Stimulated activated CD8-positive, alpha-beta memory T cell treated with anti-CD3 and anti-CD28 coated beads, Interleukin-15, amount 100 ng/mL, for 4 hours (primary cell): ENCODE data around the gene OR2B6.
"Not testable (repeated sequence)": the region's sequence is repeated elsewhere in the genome, so short reads cannot be mapped to it uniquely, and the experiment has no call there.

Experiments used
- DNase-seq, 2 donors: peaks; one replicate each; pipeline ENCODE4 v3.0.0-alpha.2; 2020; ENCODE audit warnings: low read depth in 2 of 2

Gene OR2B6

GRCh38 chr6:27956941-27957340 is at the start of gene OR2B6:
Gene OR2B6, plus strand, starts transcription at chr6:27957241. Its CDS starts 0 bp downstream, at chr6:27957241.
- no peak for DNase-seq

- DNase-seq: no peak
These were observed 49.0 kb upstream of the OR2B6 start for GRCh38 chr6:27908017-27908416.

- DNase-seq: no peak
These were observed 45.0 kb upstream of the OR2B6 start, which contains the start of gene OR2B2 for GRCh38 chr6:27911956-27912446. Gene OR2B2, minus strand, starts transcription at chr6:27912396. Its CDS starts 77 bp downstream, at chr6:27912319.

- DNase-seq: no peak
These were observed 34.1 kb upstream of the OR2B6 start for GRCh38 chr6:27922949-27923348.

GRCh38 chr6:27924179-27924578 is 32.9 kb upstream of the OR2B6 start:
- DNase-seq: no peak

- not testable (repeated sequence) for DNase-seq
These were observed 29.0 kb upstream of the OR2B6 start for GRCh38 chr6:27928041-27928440.

- not testable (repeated sequence) for DNase-seq
These were observed 27.1 kb upstream of the OR2B6 start for GRCh38 chr6:27929930-27930329.

GRCh38 chr6:27931209-27931608 is 25.8 kb upstream of the OR2B6 start:
- DNase-seq: no peak

GRCh38 chr6:27940766-27941165 is 16.3 kb upstream of the OR2B6 start:
- no peak for DNase-seq

GRCh38 chr6:27943072-27943471 is 14.0 kb upstream of the OR2B6 start:
- DNase-seq: not testable (repeated sequence)

GRCh38 chr6:27948237-27948636 is 8.8 kb upstream of the OR2B6 start:
- DNase-seq: no peak

- no peak for DNase-seq
These were observed 6.0 kb upstream of the OR2B6 start for GRCh38 chr6:27951040-27951439.

- DNase-seq: no peak
These were observed 475 bp downstream of the OR2B6 start for GRCh38 chr6:27957516-27957915.

GRCh38 chr6:27962506-27962905 is 5.5 kb downstream of the OR2B6 start:
- DNase-seq: no peak

GRCh38 chr6:27966044-27966443 is 9.0 kb downstream of the OR2B6 start:
- DNase-seq: no peak

GRCh38 chr6:27966816-27967426 is 9.9 kb downstream of the OR2B6 start:
- no peak for DNase-seq

GRCh38 chr6:27970444-27970843 is 13.4 kb downstream of the OR2B6 start:
- DNase-seq: no peak

- DNase-seq: no peak
These were observed 15.7 kb downstream of the OR2B6 start for GRCh38 chr6:27972750-27973149.

GRCh38 chr6:27977387-27977786 is 20.3 kb downstream of the OR2B6 start:
- no peak for DNase-seq

- no peak for DNase-seq
These were observed 21.7 kb downstream of the OR2B6 start for GRCh38 chr6:27978705-27979104.

GRCh38 chr6:27980111-27980510 is 23.1 kb downstream of the OR2B6 start:
- DNase-seq: no peak

- no peak for DNase-seq
These were observed 30.1 kb downstream of the OR2B6 start for GRCh38 chr6:27986928-27987725.

- DNase-seq: no peak
These were observed 37.6 kb downstream of the OR2B6 start for GRCh38 chr6:27994616-27995015.
